Activated CD8-positive, alpha-beta memory T cell treated with anti-CD3 and anti-CD28 coated beads, Interleukin-2, amount 50 U/mL, for 4 hours (primary cell): ENCODE results near the gene CRYL1.
"Not testable (repeated sequence)": the region's sequence is repeated elsewhere in the genome, so short reads cannot be mapped to it uniquely, and the experiment has no call there.

Experiments used
- DNase-seq: peaks from one replicate; pipeline ENCODE4 v3.0.0-alpha.2; 2020

The CRYL1 gene

GRCh38 chr13:20446900-20447299, 78.8 kb downstream of the CRYL1 start:
- no peak for DNase-seq

- DNase-seq: no peak
These were observed 79.3 kb downstream of the CRYL1 start for GRCh38 chr13:20446405-20446804.

DNA sequence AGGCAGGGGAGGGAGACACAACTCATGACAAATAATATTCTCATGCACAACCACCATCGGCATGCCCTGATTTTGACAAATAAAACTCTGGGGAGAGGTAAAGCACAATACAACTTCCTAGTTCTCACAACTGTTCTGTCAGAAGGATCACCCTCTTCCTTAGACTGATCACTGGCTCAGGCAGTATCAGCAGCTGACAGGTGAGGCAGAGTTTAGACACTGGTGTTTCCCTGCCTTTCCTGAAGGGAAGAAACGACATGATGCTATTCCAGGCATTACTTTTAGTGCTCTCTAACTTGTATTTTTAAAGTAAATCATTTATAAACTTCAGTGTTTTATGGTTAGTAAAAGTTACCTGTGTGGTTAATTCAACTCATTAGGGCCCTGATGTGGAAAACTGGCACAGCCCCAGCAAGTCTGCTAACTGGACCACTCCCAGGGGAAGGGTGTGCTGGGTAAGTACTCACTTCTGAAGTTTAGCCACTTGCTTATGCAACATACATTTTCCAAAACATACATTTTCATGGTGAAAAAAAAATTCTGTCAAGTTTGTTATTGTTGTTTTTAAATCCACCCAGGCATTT, 82.8 kb downstream of the CRYL1 start:
- DNase-seq: no peak

GRCh38 chr13:20442375-20442774, 83.3 kb downstream of the CRYL1 start:
- no peak for DNase-seq

- DNase-seq: no peak
These were observed 83.8 kb downstream of the CRYL1 start for GRCh38 chr13:20441879-20442278.

- DNase-seq: no peak
These were observed 84.6 kb downstream of the CRYL1 start for GRCh38 chr13:20441056-20441455.

DNA sequence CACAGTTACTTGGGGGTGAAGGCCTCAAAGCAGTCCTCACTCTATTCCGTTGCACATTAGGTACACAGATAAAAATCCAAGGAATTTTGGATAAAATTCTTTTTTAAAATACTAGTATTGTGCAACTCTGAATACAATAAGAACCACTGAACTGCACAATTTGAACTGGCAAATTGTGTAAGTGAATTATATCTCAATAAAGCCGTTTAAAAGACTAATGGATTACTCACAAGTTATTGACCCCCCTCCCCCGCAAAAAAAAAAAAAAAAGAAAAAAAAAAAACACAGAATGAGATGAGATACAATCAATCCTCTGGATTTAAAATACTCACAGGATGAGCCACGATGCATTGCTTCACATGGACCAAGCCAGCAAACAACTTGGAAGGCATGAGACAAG, 86.4 kb downstream of the CRYL1 start:
- no peak for DNase-seq

DNA sequence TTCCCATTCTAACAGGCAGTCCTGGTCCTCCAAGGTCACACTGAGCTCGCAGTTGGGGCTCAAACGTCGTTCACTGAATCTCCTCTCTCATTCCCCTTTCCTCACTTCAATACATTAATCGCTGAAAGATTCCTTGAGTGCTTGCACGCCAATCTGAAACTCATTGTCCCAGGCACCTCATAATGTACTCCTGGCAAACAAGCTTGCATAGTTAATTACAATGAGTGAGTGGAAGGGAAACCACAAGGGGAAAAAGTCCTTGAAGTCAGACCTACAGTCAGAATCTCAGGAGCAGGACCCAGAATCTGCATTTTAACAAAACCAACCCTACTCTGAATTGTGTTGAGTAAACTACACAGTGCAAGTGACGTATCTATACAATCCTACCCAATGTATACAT, 86.9 kb downstream of the CRYL1 start:
- no peak for DNase-seq

DNA sequence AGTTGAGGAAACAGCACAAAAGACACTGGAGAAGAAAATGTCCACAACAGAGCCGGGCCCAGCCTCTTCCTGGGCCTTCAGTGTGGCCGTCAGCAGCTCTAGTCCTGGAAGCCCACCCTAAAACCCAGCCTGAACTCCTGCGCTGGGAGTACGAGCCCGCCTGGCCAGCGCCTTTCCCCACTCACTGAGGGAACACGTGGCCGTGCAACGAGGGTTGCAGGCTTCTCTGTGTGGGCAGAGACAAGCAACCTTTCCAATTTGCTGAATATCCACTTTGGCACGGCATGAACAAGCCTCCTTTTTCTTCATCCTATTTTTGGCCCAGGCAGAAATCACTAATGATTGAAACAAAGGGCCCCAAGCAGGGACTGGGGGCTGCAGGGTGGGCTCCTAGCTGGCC, 89.2 kb downstream of the CRYL1 start:
- DNase-seq: no peak

- DNase-seq: no peak
These were observed 89.9 kb downstream of the CRYL1 start for GRCh38 chr13:20435616-20436368.

- not testable (repeated sequence) for DNase-seq
These were observed 91.4 kb downstream of the CRYL1 start for GRCh38 chr13:20434210-20434609.

- DNase-seq: no peak
These were observed 93.8 kb downstream of the CRYL1 start for GRCh38 chr13:20431687-20432384.

DNA sequence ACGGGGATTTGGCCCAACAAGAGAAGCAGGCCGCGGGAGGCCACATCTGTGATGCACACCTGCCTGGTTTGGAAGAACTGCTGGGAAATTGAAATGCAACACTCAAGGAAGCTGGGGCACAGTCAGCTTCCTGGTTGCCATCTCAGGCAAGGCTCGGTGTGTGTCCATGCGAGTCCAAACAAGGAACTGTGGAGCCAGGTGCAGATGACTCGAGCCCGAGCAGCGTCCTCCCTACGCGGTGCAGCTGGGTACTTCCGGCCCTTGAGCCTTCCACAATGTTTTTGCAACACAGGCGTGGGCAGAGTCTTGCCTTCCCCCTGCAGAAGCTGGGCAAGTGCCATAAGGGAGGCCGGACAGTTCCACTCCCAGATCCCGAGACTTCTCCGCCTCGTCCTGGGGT, 94.6 kb downstream of the CRYL1 start:
- no peak for DNase-seq

- no peak for DNase-seq
These were observed 95.4 kb downstream of the CRYL1 start for GRCh38 chr13:20430296-20430695.

DNA sequence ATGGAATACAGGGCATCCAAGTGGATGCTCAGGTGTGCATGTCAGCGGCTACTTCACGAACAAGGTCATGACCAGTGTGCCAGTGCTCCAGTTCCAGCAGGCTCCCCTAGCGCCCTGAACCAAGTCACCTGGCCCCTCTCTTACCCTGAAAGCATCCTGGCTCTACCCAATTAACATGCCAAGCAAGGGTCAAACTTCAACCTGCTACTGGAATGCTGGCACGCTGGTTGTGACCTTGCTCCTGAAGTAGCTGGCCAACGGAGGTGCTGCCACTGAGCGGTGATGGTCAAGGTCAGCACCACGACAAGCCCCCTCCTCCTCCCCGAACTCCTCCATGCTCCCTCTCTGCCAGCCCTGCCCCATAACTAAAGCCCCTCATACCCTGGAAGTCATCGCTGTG, 96.0 kb downstream of the CRYL1 start:
- no peak for DNase-seq

DNA sequence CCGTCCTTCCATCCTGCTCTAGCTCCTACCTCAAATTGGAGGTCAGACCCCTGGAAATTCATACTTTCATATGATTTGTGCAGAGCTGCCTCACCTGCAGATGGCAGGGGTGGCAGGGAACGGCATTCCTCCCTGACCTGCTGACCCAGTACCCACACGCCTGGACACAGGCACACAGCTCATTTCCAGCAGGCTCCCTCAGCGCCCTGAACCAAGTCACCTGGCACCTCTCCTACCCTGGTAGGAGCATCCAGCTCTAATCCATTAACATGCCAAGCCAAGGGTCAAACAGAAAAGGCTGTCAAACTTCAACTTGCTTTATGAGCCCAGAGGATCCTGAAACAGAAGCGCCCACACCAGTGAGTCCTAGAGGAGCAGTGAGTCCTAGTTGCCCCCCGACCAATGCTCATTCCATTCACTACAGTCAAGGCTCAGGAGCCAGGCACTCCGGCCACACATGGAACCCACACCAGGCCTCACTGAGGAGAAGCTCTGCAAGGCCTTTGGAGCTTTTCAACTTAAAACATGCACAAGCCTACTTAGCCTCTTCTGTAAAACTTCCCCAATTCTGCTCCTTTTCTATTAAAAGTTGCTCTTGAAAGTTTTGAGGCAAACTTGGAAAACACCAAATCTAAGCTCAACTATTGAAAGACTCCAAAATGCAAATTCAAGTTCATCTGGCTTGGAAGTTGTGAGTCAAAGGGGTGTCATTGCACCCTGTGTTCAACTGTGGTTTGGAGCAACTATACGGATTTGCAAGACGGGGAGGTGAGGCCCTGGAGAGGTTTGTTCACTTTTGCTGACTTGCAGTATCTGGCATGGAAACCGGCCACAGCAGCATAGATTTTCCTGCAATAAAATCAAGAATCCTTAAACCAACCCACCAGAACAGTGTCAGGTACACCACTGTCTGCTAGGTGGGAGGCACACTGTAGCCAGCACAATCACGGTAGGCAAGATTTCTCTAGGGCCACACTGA, 96.7 kb downstream of the CRYL1 start:
- no peak for DNase-seq

DNA sequence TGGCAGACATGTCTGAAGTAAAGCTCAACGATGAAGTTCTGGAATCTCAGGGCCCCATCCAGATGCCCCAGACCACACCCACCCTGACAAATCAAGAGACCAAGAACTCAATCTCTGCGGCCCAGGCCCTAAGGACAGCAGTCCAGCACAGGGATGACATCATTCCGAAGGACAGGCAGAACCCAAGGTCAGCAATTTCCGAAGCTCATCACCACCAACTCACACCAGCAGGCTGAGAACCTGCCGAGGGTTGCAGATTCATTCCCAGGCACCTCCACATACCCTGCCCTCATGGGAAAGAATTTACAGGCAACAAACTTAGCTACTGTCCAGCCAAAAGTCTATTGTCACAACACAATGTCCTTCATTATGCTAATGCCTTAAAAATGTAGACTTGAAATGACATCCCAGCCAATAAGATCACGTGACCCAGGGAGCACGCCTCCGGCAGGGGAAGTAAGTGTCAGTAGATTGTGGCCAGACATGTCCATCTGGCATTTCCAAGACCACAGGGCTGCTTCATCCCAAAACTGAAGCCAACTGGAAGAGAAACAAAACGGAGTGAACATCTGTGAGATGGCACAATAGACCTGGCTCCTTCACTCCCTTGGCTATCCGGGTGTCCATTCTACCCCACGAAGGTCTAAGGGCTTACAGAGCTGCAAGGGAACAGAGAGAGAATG, 98.8 kb downstream of the CRYL1 start:
- DNase-seq: no peak

- no peak for DNase-seq
These were observed 99.8 kb downstream of the CRYL1 start for GRCh38 chr13:20425819-20426219.

DNA sequence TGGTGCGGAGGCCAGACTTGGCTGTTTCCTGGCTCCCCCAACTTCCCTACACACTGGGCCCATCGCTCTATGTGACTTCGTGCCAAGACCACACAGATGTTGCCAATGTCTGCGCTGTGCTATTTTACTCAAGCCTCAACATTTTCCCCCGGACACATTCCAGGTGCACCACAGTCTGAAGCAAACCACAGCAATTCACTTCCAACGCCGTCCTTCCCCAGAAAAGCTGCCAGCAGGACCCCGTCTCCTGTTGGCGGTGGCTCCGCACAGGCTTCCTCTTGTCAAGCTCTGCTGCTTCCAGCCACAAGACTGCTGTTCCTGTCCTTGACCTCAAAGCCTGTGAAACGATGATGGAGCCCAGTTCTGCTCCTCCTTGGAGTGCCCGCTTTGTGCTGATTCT, 100.7 kb downstream of the CRYL1 start:
- no peak for DNase-seq

- no peak for DNase-seq
These were observed 101.2 kb downstream of the CRYL1 start for GRCh38 chr13:20424559-20424852.

GRCh38 chr13:20422362-20422761, 103.3 kb downstream of the CRYL1 start:
- no peak for DNase-seq

DNA sequence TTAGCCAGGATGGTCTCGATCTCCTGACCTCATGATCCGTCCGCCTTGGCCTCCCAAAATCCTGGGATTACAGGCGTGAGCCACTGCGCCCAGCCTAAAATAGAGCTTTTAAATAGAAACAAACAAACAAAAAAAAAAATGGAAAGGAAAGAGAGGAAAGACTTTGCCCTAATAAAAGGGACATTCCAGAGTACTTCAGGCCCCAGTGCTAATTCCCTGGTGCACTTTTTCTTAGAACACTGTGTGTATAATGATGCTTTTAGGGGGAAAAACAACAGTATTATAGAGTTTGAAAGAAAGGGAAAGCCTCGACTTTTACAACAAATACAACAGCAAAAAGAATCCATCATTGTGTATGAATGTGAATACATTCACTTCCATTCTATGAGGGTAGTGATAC, 104.7 kb downstream of the CRYL1 start:
- no peak for DNase-seq

DNA sequence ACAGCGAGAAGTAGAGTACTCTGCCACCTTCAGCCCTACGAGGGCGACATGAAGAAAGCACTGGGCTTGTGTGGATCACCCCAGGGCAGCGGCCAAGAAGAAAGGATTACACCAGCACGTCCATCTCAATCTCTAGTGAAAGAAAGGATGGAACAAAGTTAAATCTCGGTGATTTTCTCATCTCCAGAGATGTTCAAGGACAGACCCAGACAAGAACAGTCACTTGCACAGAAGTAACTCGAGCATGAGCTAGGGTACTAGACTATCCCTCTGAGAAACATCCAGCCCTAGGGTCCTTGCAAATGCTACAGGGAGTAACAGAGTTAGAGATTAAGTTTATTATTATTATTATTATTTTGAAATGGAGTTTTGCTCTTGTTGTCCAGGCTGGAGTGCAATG, 106.7 kb downstream of the CRYL1 start:
- no peak for DNase-seq
